IPS-11a (cell line): ENCODE results near the gene KCNA2.

Experiments used
- H3K4me3 ChIP-seq: one replicate; pipeline ENCODE4 v1.5.1; 2013; ENCODE audit warnings: low read depth, low read length, control low read depth

Gene KCNA2

DNA sequence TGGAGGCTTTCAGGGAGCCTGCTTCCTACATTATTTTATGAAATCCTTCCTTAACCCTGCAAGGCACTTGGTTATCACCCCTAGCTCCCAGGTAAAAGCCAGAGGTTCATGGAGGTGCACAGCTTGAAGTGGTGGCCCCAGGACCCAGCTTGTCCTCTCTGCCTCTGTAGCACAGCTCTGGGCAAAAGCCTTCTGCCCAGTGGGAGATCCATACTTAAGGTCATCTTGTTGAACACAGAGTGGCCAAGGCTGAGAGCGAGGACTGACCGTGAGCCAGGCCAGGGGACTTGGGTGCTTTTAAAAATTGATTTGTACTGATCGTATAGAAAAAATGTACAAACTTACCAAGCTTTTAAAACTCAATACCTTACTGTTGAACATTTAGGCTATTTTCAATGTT, 33.4 kb downstream of the KCNA2 start:
- H3K4me3 ChIP-seq, result no peak overlapping the region

GRCh38 chr1:110570901-110571300, 35.3 kb downstream of the KCNA2 start:
- no peak overlapping the region for H3K4me3 ChIP-seq

DNA sequence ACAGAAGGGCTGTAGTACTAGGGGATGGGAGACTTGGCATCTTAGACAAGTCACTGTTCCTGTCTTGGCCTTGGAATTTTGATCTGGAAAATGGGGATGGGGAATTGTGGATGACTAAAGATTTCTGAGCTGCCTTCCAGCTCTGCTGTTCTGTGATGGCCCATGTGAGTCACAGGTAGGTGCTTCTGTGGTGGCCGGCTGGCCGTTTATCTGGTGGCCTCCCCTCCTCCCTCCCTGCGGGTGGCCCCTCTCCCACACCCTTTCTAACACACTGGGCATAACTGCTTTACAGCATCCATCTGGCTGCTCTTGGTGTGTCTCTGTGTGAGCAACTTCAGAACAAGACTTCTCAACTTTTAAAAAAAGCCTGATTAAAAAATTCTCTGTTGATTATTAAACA, 35.9 kb downstream of the KCNA2 start:
- no peak overlapping the region for H3K4me3 ChIP-seq

DNA sequence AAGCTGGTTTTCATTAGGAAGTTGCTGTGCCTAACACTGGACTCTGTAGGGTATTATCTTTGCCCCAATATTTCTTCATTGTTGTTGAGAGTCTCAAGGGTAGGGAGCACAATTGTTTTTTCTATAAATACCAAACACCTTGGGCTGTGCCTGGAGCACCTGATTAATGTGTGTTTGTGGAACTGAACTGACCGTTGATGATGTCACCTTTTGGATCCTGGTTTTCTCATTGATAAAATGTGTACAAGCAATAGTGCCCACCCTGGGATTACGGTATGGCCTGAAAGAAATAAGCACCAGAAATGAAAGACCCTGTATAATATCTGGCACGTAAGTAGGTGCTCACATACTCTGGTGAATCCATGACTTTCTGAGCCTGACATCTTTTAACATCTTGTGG, 39.3 kb downstream of the KCNA2 start:
- H3K4me3 ChIP-seq, result no peak overlapping the region

DNA sequence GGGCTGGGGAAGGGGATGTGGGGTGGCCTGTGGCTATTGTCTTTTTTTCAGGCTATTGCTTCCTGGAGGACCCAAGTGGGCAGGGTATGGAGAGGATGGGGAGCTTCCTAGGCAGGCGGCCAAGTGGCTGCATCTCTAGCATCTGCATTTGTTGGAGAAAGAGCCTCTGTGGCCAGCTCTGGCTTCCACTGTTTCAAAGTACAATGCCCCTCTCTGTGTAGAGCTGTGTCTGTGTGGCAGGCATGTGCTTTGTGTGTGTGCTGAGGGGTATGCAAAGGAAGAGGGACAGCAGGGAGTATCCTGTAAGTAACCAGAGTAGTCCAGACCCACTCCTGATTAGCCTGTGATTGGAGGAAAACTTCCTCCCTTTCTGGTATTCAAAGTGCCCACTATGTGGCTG, 40.6 kb downstream of the KCNA2 start:
- H3K4me3 ChIP-seq, result no peak overlapping the region

- no peak overlapping the region for H3K4me3 ChIP-seq
These were observed 43.1 kb downstream of the KCNA2 start for GRCh38 chr1:110563089-110563488.

DNA sequence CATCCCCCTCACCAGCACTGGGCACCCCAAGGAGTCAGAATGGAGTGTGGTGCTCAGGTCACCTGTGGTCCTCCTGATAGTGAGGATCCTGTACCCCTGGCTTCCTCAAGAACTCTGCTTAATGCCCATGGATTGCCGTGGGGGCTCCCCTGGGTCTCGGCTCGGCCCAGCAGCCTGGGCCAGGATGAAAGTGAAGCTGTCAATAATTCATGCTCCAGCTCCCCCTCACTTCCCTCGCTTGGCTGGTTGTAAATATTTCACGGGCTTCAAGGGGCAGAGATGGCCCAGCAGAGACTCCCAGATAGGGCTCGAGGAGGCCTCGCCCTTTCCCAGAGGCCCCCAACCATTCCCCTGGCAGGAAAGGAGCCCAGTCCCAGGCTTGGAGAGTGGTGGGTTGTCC, 44.6 kb downstream of the KCNA2 start:
- no peak overlapping the region for H3K4me3 ChIP-seq

GRCh38 chr1:110559157-110559556, 47.0 kb downstream of the KCNA2 start:
- H3K4me3 ChIP-seq, result no peak overlapping the region

GRCh38 chr1:110557481-110557880, 48.7 kb downstream of the KCNA2 start:
- H3K4me3 ChIP-seq, result no peak overlapping the region

DNA sequence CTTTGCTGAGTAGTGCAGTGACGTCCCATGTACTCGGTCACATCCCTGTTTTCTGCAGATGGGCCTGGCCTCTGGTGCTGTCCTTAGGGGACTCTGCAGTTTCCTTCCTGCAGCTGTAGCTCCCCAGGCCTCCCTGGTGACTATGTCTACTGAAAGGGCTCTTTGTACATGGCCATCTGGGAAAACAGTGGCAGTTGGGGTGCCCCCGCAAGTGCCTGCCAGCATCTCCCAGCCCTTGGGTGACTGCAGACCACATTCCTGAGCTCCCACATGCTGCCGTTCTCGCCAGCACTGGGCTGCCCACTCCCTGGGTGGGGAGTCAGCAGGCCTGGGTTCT, 49.7 kb downstream of the KCNA2 start:
- no peak overlapping the region for H3K4me3 ChIP-seq

GRCh38 chr1:110555807-110556470, 50.2 kb downstream of the KCNA2 start:
- H3K4me3 ChIP-seq, result peak overlapping the region; percentile 25

GRCh38 chr1:110554871-110555801, 51.0 kb downstream of the KCNA2 start:
- H3K4me3 ChIP-seq, result peak overlapping the region; percentile 25

- H3K4me3 ChIP-seq, result no peak overlapping the region
These were observed 54.8 kb downstream of the KCNA2 start for GRCh38 chr1:110551278-110551809.

DNA sequence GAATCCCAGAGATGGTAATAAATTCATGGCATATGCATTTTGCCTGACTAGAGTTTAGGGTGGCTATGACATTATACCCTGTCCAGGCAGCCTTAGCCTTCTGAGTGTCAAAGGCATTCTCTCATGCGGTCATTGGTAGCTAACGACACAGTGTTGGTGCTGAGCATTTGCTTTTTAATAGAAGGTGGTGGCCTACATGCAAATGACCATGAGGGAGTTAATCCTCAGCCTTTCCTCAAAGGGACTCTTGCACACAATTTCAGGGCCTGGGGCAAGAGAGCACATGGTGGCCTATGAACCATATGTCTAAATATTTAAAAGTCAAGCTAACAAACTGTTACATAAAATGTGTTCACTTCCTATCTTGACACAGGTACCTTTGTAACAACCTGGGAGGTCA, 56.3 kb downstream of the KCNA2 start:
- no peak overlapping the region for H3K4me3 ChIP-seq

DNA sequence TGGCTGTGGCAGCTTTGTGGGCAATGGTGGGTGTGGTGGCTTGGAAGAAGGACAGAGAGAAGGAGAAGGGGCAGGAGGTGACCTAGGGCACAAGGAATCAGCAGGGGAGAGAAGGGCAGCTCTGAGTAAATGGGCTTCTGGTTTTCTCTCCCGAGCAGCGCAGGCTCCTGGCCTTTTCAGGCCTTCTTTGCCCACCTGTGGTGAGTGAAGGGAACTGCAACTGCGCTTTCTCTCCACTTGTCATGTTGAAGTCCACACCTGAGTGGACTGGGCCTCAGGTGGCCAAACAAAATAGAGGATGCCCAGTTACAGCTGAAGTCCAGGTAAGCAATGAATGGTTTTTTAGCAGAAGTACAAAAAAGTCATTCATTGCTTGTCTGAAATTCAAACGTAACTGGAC, 57.8 kb downstream of the KCNA2 start:
- H3K4me3 ChIP-seq, result no peak overlapping the region

GRCh38 chr1:110547017-110547416, 59.1 kb downstream of the KCNA2 start:
- no peak overlapping the region for H3K4me3 ChIP-seq

DNA sequence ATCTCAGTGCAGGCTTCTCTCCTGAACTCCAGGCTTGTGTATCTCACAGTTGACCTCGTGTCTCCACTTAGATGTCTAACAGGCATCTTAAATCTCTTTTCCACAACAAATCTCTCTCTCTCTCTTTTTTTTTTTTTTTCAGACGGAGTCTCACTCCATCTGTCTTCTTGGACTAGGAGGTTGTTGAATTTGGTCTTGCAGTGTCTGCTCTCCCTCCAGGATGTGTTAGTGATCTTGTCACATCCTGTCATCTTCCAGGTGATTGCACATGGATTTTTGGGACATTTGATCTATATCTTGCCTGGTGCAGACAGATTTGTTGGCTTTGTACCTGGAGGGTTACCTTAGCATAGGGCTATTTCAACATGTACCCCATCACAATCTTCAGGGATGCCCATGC, 60.7 kb downstream of the KCNA2 start:
- H3K4me3 ChIP-seq, result no peak overlapping the region

DNA sequence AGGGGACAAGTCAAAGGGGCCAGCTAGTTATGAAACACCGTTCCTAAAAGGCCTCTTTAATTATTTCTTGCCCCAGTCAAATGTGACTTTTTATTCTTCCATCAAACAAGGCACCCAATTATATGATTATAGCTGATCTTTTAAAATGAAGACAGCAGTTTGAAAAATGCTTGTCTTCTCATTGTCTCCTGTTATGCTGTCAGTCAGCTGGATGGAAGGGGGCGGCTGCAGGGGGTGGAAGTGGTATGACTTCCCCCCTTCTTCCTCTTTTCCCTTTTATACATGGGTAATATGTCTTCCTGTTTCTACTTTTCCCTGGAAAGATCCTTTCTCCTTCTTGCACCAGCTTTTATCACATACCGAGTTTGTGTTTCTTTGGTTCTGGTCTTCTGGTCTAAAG, 61.4 kb downstream of the KCNA2 start:
- H3K4me3 ChIP-seq, result no peak overlapping the region
